Measurements from ENCODE around the gene CD200R1L.
"Not testable (repeated sequence)": the region's sequence is repeated elsewhere in the genome, so short reads cannot be mapped to it uniquely, and the experiment has no call there.

The CD200R1L gene

DNA sequence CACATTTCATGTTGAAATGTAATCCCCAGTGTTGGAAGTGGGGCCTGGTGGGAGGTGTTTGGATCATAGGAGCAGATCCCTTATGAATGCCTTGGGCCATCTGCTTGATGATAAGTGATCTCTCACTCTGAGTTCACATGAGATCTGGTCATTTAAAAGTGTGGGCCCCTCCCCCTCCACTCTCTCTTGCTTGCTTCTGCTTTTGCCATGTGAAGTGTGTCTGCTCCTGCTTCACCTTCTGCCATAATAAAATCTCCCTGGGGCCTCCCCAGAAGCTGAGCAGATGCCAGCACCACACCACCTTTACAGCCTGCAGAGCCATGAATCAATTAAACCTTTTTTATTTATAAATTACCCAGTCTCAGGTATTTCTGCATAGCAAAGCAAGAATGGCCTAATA is 14.2 kb upstream of the CD200R1L start:
- Histone ChIP-seq H3K4me3 (ENCODE audit: low read depth, low read length) (no peak overlapping the region), H3K36me3 (ENCODE audit: control insufficient read depth, insufficient read depth, low read length) (no peaks in the 10 kb centered on the region), H3K9me3 (ENCODE audit: control insufficient read depth, insufficient read depth, low read depth, low read length) (peaks cover 16% of the 10 kb centered on the region), H3K27me3 (ENCODE audit: control insufficient read depth, insufficient read depth, low read length) (no peaks in the 10 kb centered on the region), H3K9ac (ENCODE audit: low read length) (no peak overlapping the region), H3K27ac (ENCODE audit: low read depth, low read length) (no peak overlapping the region), H3K4me1 (ENCODE audit: control insufficient read depth, insufficient read depth, low read length) (no peaks in the 10 kb centered on the region)

GRCh38 chr3:112858410-112859069 is 11.9 kb upstream of the CD200R1L start:
- no peak overlapping the region for H3K9ac ChIP-seq (ENCODE audit: low read length)
- no peak overlapping the region for H3K4me3 ChIP-seq (ENCODE audit: low read depth, low read length)
- no peaks in the 10 kb centered on the region for H3K36me3 ChIP-seq (ENCODE audit: control insufficient read depth, insufficient read depth, low read length)
- H3K4me1 ChIP-seq (ENCODE audit: control insufficient read depth, insufficient read depth, low read length): no peaks in the 10 kb centered on the region
- no peaks in the 10 kb centered on the region for H3K27me3 ChIP-seq (ENCODE audit: control insufficient read depth, insufficient read depth, low read length)
- H3K27ac ChIP-seq (ENCODE audit: low read depth, low read length): no peak overlapping the region
- H3K9me3 ChIP-seq (ENCODE audit: control insufficient read depth, insufficient read depth, low read depth, low read length): peaks cover 21% of the 10 kb centered on the region

- no peaks in the 10 kb centered on the region for H3K4me1 ChIP-seq (ENCODE audit: control insufficient read depth, insufficient read depth, low read length)
- H3K36me3 ChIP-seq (ENCODE audit: control insufficient read depth, insufficient read depth, low read length): no peaks in the 10 kb centered on the region
- H3K4me3 ChIP-seq (ENCODE audit: low read depth, low read length): no peak overlapping the region
- no peak overlapping the region for H3K9ac ChIP-seq (ENCODE audit: low read length)
- H3K27me3 ChIP-seq (ENCODE audit: control insufficient read depth, insufficient read depth, low read length): no peaks in the 10 kb centered on the region
- H3K27ac ChIP-seq (ENCODE audit: low read depth, low read length): no peak overlapping the region
- peaks cover 21% of the 10 kb centered on the region for H3K9me3 ChIP-seq (ENCODE audit: control insufficient read depth, insufficient read depth, low read depth, low read length)
Measured at GRCh38 chr3:112857526-112857925, 10.9 kb upstream of the CD200R1L start.

GRCh38 chr3:112856537-112856936 is 9.9 kb upstream of the CD200R1L start:
- no peaks in the 10 kb centered on the region for H3K27me3 ChIP-seq (ENCODE audit: control insufficient read depth, insufficient read depth, low read length)
- no peak overlapping the region for H3K4me3 ChIP-seq (ENCODE audit: low read depth, low read length)
- H3K27ac ChIP-seq (ENCODE audit: low read depth, low read length): no peak overlapping the region
- H3K9ac ChIP-seq (ENCODE audit: low read length): no peak overlapping the region
- H3K36me3 ChIP-seq (ENCODE audit: control insufficient read depth, insufficient read depth, low read length): no peaks in the 10 kb centered on the region
- H3K9me3 ChIP-seq (ENCODE audit: control insufficient read depth, insufficient read depth, low read depth, low read length): peaks cover 21% of the 10 kb centered on the region
- H3K4me1 ChIP-seq (ENCODE audit: control insufficient read depth, insufficient read depth, low read length): no peaks in the 10 kb centered on the region

DNA sequence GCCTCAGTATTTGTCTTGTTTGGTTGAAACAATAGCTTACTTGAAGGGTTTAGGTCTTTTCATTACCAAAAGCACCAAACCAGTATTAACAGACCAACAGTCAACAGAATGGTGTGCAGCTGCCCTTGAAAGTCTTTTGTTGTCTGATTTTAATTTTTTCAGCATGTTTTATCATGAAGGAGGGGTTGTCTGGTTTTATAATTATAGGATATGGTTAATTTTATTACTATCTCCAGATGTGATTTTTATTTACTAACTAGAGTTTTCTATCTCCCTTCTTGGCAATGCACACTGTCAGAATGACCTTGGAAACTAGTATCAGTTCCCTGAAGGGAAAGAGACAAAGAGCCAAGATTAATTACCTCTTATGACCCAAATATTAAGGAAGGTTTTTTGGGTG is 9.2 kb upstream of the CD200R1L start:
- Histone ChIP-seq H3K27me3 (ENCODE audit: control insufficient read depth, insufficient read depth, low read length) (no peaks in the 10 kb centered on the region), H3K4me3 (ENCODE audit: low read depth, low read length) (no peak overlapping the region), H3K9me3 (ENCODE audit: control insufficient read depth, insufficient read depth, low read depth, low read length) (peaks cover 24% of the 10 kb centered on the region), H3K4me1 (ENCODE audit: control insufficient read depth, insufficient read depth, low read length) (no peaks in the 10 kb centered on the region), H3K9ac (ENCODE audit: low read length) (no peak overlapping the region), H3K27ac (ENCODE audit: low read depth, low read length) (no peak overlapping the region), H3K36me3 (ENCODE audit: control insufficient read depth, insufficient read depth, low read length) (no peaks in the 10 kb centered on the region)

GRCh38 chr3:112855074-112855473 is 8.4 kb upstream of the CD200R1L start:
- H3K4me1 ChIP-seq (ENCODE audit: control insufficient read depth, insufficient read depth, low read length); H3K36me3 ChIP-seq (ENCODE audit: control insufficient read depth, insufficient read depth, low read length); H3K4me3 ChIP-seq (ENCODE audit: low read depth, low read length); H3K9ac ChIP-seq (ENCODE audit: low read length); H3K27ac ChIP-seq (ENCODE audit: low read depth, low read length); H3K27me3 ChIP-seq (ENCODE audit: control insufficient read depth, insufficient read depth, low read length): not testable (repeated sequence)
- peaks cover 24% of the 10 kb centered on the region for H3K9me3 ChIP-seq (ENCODE audit: control insufficient read depth, insufficient read depth, low read depth, low read length)

- H3K27me3 ChIP-seq (ENCODE audit: control insufficient read depth, insufficient read depth, low read length): no peaks in the 10 kb centered on the region
- H3K4me1 ChIP-seq (ENCODE audit: control insufficient read depth, insufficient read depth, low read length): no peaks in the 10 kb centered on the region
- H3K4me3 ChIP-seq (ENCODE audit: low read depth, low read length): no peak overlapping the region
- no peak overlapping the region for H3K27ac ChIP-seq (ENCODE audit: low read depth, low read length)
- H3K9ac ChIP-seq (ENCODE audit: low read length): no peak overlapping the region
- peaks cover 7% of the 10 kb centered on the region; the same call in 1 of the 2 replicates for H3K9me3 ChIP-seq (ENCODE audit: control insufficient read depth, insufficient read depth, low read depth, low read length)
- no peaks in the 10 kb centered on the region for H3K36me3 ChIP-seq (ENCODE audit: control insufficient read depth, insufficient read depth, low read length)
Measured at GRCh38 chr3:112848196-112848595, 1.5 kb upstream of the CD200R1L start.

GRCh38 chr3:112847692-112848091 is 1.0 kb upstream of the CD200R1L start:
- Histone ChIP-seq H3K27ac (ENCODE audit: low read depth, low read length) (no peak overlapping the region), H3K4me3 (ENCODE audit: low read depth, low read length) (no peak overlapping the region), H3K27me3 (ENCODE audit: control insufficient read depth, insufficient read depth, low read length) (no peaks in the 10 kb centered on the region), H3K9ac (ENCODE audit: low read length) (no peak overlapping the region), H3K36me3 (ENCODE audit: control insufficient read depth, insufficient read depth, low read length) (no peaks in the 10 kb centered on the region), H3K4me1 (ENCODE audit: control insufficient read depth, insufficient read depth, low read length) (no peaks in the 10 kb centered on the region), H3K9me3 (ENCODE audit: control insufficient read depth, insufficient read depth, low read depth, low read length) (peaks cover 12% of the 10 kb centered on the region; the same call in 1 of the 2 replicates)

DNA sequence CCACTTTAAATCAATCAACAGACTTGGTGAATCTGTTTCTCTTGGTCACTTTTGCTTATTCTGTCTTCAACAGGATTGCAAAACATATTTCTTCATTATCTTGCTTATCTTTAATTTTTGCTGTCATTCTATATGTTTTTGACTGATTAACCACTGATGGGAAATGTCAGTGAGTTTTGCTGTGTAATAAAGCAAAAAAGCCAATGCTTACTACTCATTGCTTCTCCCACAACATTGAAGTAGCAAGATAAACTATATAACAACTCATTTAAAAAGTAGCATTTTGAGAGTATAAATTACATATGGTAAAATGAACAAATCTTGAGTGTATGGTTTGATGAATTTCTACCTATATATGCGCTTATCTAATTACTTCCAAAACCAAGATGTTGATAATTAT is 892 bp downstream of the CD200R1L start:
- no peaks in the 10 kb centered on the region for H3K27me3 ChIP-seq (ENCODE audit: control insufficient read depth, insufficient read depth, low read length)
- H3K27ac ChIP-seq (ENCODE audit: low read depth, low read length): no peak overlapping the region
- H3K9me3 ChIP-seq (ENCODE audit: control insufficient read depth, insufficient read depth, low read depth, low read length): peaks cover 20% of the 10 kb centered on the region
- no peaks in the 10 kb centered on the region for H3K4me1 ChIP-seq (ENCODE audit: control insufficient read depth, insufficient read depth, low read length)
- H3K36me3 ChIP-seq (ENCODE audit: control insufficient read depth, insufficient read depth, low read length): no peaks in the 10 kb centered on the region
- H3K9ac ChIP-seq (ENCODE audit: low read length): no peak overlapping the region
- H3K4me3 ChIP-seq (ENCODE audit: low read depth, low read length): no peak overlapping the region

DNA sequence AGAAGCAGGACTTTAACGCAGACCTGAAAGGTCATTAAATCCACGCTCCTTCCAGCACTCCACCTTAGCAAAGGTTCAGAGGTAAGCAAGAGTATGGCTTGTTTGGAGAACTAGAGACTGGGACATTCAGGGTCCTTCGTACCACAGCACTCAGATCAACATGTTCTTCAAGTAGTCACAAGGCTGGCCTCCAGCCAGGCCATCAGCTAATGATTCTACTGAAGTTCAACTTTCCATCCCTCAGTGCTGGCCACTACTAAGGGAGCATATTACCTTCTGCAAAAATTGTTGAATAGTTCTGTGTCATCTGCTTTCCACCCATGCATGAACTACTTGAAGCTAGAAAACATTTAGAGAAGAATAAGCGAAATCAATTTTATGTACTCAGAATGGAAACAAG is 17.6 kb downstream of the CD200R1L start:
- H3K27me3 ChIP-seq (ENCODE audit: control insufficient read depth, insufficient read depth, low read length): no peaks in the 10 kb centered on the region
- no peaks in the 10 kb centered on the region for H3K9me3 ChIP-seq (ENCODE audit: control insufficient read depth, insufficient read depth, low read depth, low read length)
- H3K9ac ChIP-seq (ENCODE audit: low read length): no peak overlapping the region
- no peak overlapping the region for H3K27ac ChIP-seq (ENCODE audit: low read depth, low read length)
- H3K36me3 ChIP-seq (ENCODE audit: control insufficient read depth, insufficient read depth, low read length): no peaks in the 10 kb centered on the region
- peaks cover 7% of the 10 kb centered on the region; the same call in 1 of the 2 replicates for H3K4me1 ChIP-seq (ENCODE audit: control insufficient read depth, insufficient read depth, low read length)
- H3K4me3 ChIP-seq (ENCODE audit: low read depth, low read length): no peak overlapping the region

GRCh38 chr3:112822064-112823055 is 24.3 kb downstream of the CD200R1L start:
- no peak overlapping the region for H3K4me3 ChIP-seq (ENCODE audit: low read depth, low read length)

More at GRCh38 chr3:112822064-112823055, 24.3 kb downstream of the CD200R1L start:
- Histone ChIP-seq H3K4me1 (ENCODE audit: control insufficient read depth, insufficient read depth, low read length) (peaks cover 9% of the 10 kb centered on the region), H3K27ac (ENCODE audit: low read depth, low read length) (no peak overlapping the region), H3K27me3 (ENCODE audit: control insufficient read depth, insufficient read depth, low read length) (no peaks in the 10 kb centered on the region), H3K9me3 (ENCODE audit: control insufficient read depth, insufficient read depth, low read depth, low read length) (peaks cover 8% of the 10 kb centered on the region), H3K36me3 (ENCODE audit: control insufficient read depth, insufficient read depth, low read length) (no peaks in the 10 kb centered on the region), H3K9ac (ENCODE audit: low read length) (no peak overlapping the region)

Measured in HUES6 (cell line).